ENCODE data around the gene CNPY1. TPM values are rescaled to one million over a fixed set of nuclear protein-coding genes. Genes with fewer than 3 reads are reported as not detected.

Gene CNPY1
- total and polyA plus RNA-seq, 4 donors = 0.41 to 0.79 (median 0.66) TPM; not detected in 1

GRCh38 chr7:155477476-155477875 is 68.9 kb downstream of the CNPY1 start:
- H3K36me3 ChIP-seq (ENCODE audit: control insufficient read depth, insufficient read depth, low read length) = no peaks in the 10 kb centered on the region
- H3K4me3 ChIP-seq (ENCODE audit: low read depth, low read length) = no peak overlapping the region
- no CpG with 5 or more reads among the region's 4 CpGs for WGBS (ENCODE audit: insufficient coverage)
- peaks cover 4% of the 10 kb centered on the region for H3K4me1 ChIP-seq (ENCODE audit: control insufficient read depth, insufficient read depth, low read length)
- H3K9me3 ChIP-seq (ENCODE audit: control insufficient read depth, insufficient read depth, low read length) = no peaks in the 10 kb centered on the region
- DNase-seq (ENCODE audit: low read depth in 4 of 6, low spot score in 6 of 6) = no peak
- peaks cover 50% of the 10 kb centered on the region for H3K27me3 ChIP-seq (ENCODE audit: control insufficient read depth, insufficient read depth, low read length)
- H3K27ac ChIP-seq (ENCODE audit: low read depth, low read length) = no peak overlapping the region

GRCh38 chr7:155471718-155472117 is 74.6 kb downstream of the CNPY1 start:
- Histone ChIP-seq H3K27ac (ENCODE audit: low read depth, low read length) (no peak overlapping the region), H3K36me3 (ENCODE audit: control insufficient read depth, insufficient read depth, low read length) (no peaks in the 10 kb centered on the region), H3K27me3 (ENCODE audit: control insufficient read depth, insufficient read depth, low read length) (peaks cover 100% of the 10 kb centered on the region), H3K4me1 (ENCODE audit: control insufficient read depth, insufficient read depth, low read length) (peaks cover 24% of the 10 kb centered on the region), H3K4me3 (ENCODE audit: low read depth, low read length) (no peak overlapping the region), H3K9me3 (ENCODE audit: control insufficient read depth, insufficient read depth, low read length) (no peaks in the 10 kb centered on the region)
- WGBS (ENCODE audit: insufficient coverage) = 0% methylated on average over 3 of the region's 11 CpGs
- DNase-seq (ENCODE audit: low read depth in 4 of 6, low spot score in 6 of 6) = no peak

DNA sequence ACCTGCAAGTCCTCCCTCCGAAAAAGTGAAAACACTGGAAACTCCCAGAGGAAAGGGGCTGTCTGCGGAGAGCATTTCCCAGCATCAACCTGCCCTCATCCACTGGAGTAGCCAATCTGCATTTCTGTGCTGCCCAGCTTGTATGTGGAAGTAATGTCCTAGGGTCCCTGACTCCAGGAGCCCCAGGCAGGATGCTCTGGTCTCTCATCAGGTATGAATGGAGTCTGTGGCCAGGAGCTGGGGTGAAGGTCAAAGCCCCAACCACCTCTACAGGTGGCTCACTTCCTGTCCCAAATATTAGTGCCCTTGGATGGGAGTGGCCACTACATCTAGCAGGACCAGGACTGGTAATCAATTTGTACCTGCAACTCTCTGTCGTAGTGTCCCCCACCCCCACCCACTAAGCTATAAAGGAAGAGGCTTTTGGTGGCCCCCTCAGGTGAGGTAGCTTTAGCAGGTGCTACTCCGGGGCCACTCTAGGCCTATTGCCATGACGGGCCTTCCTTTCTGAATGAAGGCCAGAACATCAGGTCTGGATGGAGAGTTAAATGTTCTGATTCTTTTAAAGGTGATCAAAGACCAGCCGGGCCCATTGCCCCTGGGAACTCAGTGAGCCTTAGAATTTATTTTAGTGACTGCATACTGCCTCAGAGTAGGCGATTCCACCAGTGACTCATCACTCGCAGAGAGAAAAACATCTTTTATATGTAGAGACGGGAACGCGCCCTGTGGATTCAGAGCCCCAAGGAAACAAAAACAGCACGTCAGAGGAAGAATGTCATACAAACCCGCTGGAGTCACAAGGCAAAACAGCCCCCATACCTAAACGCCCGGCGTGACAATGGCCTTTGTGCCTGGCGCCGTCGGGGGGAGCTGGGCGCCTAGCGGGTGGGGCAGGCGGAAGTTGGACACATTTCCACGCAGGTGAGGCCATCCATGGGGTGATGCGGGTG is 75.4 kb downstream of the CNPY1 start:
- Histone ChIP-seq H3K27me3 (ENCODE audit: control insufficient read depth, insufficient read depth, low read length) (peaks cover 100% of the 10 kb centered on the region), H3K27ac (ENCODE audit: low read depth, low read length) (no peak overlapping the region), H3K9me3 (ENCODE audit: control insufficient read depth, insufficient read depth, low read length) (no peaks in the 10 kb centered on the region), H3K4me1 (ENCODE audit: control insufficient read depth, insufficient read depth, low read length) (peaks cover 31% of the 10 kb centered on the region), H3K36me3 (ENCODE audit: control insufficient read depth, insufficient read depth, low read length) (no peaks in the 10 kb centered on the region), H3K4me3 (ENCODE audit: low read depth, low read length) (no peak overlapping the region)
- WGBS (ENCODE audit: insufficient coverage) = 3% methylated on average over 13 of the region's 24 CpGs
- no peak for DNase-seq (ENCODE audit: low read depth in 4 of 6, low spot score in 6 of 6)

- 14% methylated on average over 1 of the region's 8 CpGs for WGBS (ENCODE audit: insufficient coverage)
- no peaks in the 10 kb centered on the region for H3K36me3 ChIP-seq (ENCODE audit: control insufficient read depth, insufficient read depth, low read length)
- H3K27me3 ChIP-seq (ENCODE audit: control insufficient read depth, insufficient read depth, low read length) = peaks cover 100% of the 10 kb centered on the region
- no peak for DNase-seq (ENCODE audit: low read depth in 4 of 6, low spot score in 6 of 6)
- H3K27ac ChIP-seq (ENCODE audit: low read depth, low read length) = no peak overlapping the region
- H3K9me3 ChIP-seq (ENCODE audit: control insufficient read depth, insufficient read depth, low read length) = no peaks in the 10 kb centered on the region
- H3K4me1 ChIP-seq (ENCODE audit: control insufficient read depth, insufficient read depth, low read length) = peaks cover 31% of the 10 kb centered on the region
- H3K4me3 ChIP-seq (ENCODE audit: low read depth, low read length) = no peak overlapping the region
Measured at GRCh38 chr7:155470186-155470487, 76.2 kb downstream of the CNPY1 start.

DNA sequence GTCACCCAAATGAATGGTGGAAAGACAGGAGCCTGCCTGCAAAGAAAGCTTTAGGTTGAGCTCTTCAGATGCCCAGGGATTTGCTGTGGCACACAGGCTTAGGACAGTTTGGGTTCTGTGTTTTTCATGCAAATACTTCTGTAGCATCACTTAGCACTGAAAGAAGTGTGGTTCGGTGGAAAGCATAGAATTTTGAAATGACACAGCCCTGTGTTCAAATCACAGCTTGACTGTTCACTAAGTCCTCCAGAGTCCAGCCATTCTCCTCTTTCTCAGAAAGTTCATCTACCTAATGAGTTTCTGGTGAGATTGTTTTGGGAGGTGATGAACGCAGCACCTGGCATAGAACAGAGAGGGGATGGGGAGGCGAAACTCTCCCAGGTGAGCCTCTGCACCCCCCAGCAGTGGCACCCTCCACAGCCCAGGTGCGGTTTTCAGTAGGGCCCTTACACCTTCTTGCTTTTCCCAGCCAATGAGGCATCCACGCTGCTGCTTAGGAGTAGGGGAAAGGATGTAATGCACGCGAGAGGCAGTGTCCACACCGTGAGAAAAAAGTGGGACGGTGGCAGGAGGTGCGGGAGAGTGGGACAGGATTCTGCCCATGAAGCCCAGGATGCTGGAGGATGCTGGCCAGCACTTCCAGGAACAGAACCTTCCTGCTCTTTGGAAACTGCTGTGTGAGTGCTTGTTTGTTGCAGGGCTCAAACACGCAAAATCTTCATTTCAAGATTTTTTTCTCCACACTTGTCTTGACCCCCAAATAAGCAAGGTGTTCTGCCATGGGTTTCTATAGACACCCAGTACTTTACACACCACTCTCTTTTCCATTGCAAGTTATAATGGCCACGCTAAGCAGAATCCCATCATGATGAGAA is 76.8 kb downstream of the CNPY1 start:
- Histone ChIP-seq H3K27ac (ENCODE audit: low read depth, low read length) (no peak overlapping the region), H3K4me1 (ENCODE audit: control insufficient read depth, insufficient read depth, low read length) (peaks cover 31% of the 10 kb centered on the region), H3K9me3 (ENCODE audit: control insufficient read depth, insufficient read depth, low read length) (no peaks in the 10 kb centered on the region), H3K4me3 (ENCODE audit: low read depth, low read length) (no peak overlapping the region), H3K27me3 (ENCODE audit: control insufficient read depth, insufficient read depth, low read length) (peaks cover 100% of the 10 kb centered on the region), H3K36me3 (ENCODE audit: control insufficient read depth, insufficient read depth, low read length) (no peaks in the 10 kb centered on the region)
- peak in 1 of 6 donors; percentile 3 for DNase-seq (ENCODE audit: low read depth in 4 of 6, low spot score in 6 of 6)
- WGBS (ENCODE audit: insufficient coverage) = 4% methylated on average over 10 of the region's 12 CpGs

DNA sequence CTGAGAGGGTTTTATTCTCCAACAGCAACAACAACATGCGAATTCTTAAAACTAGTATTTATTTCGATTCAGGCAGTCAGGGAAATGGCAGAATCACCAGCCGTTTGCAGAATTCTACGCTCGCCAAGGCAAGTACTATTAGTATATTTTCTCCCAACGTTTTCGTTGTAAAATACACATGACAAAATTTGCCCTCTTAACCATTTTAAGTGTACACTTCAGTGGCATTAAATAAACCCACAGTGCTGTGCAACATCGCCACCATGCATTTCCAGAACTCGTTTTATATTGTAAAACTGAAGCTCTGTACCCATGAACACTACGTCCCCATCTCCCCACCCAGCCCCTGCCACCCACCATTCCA is 77.6 kb downstream of the CNPY1 start:
- 3% methylated on average over 10 of the region's 10 CpGs for WGBS (ENCODE audit: insufficient coverage)

GRCh38 chr7:155467846-155468784 is 78.2 kb downstream of the CNPY1 start:
- H3K4me3 ChIP-seq (ENCODE audit: low read depth, low read length) = no peak overlapping the region

More for the DNA sequence above, 77.6 kb downstream of the CNPY1 start:
- no peak for DNase-seq (ENCODE audit: low read depth in 4 of 6, low spot score in 6 of 6)
- no peaks in the 10 kb centered on the region for H3K36me3 ChIP-seq (ENCODE audit: control insufficient read depth, insufficient read depth, low read length)
- peaks cover 31% of the 10 kb centered on the region for H3K4me1 ChIP-seq (ENCODE audit: control insufficient read depth, insufficient read depth, low read length)
- H3K27me3 ChIP-seq (ENCODE audit: control insufficient read depth, insufficient read depth, low read length) = peaks cover 100% of the 10 kb centered on the region
- no peaks in the 10 kb centered on the region for H3K9me3 ChIP-seq (ENCODE audit: control insufficient read depth, insufficient read depth, low read length)
- no peak overlapping the region for H3K27ac ChIP-seq (ENCODE audit: low read depth, low read length)
- no peak overlapping the region for H3K4me3 ChIP-seq (ENCODE audit: low read depth, low read length)

DNA sequence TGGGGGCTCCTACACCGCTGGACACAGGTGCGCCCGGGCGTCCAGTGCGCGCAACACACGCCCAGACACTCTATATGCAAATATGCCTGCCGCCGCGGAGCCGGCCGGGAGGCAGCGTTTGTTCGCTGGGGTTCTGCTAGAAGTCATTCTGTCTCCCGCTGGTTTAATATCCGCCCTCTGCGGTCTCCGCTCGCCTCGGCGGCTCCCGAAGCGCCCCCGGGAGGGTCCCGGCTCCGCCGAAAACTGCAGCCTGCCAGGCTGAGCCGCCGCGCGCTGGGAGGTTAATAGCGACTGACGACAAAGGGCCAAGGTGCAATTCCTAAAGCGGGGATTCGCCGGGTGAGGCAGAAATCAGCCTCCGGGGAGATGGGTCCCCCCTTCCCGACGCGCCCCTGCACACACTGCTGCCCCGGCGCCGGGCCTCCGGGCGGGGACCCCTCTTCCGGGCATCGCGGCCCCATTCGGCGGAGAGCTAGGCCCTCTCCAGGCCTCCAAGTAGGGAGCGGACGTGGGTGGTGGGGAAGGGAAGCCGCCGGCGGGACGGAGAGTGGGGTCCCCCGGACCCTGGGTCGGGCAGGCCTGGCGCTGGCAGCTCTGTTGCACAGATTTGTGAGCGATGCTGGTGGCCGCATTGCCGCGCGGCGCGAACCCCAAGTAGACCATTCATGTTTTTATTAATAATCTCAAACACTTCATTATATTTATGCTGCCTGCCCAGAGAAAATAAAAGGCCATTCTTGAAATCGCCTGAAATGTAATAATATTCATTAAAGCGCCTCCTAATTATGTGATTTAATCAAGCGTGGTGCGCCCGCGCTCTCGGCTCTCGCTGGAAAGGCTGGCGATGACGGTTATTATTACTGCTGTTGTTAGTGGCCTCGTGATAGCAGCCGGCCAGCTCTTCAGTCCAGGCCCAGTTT is 79.3 kb downstream of the CNPY1 start:
- H3K9me3 ChIP-seq (ENCODE audit: control insufficient read depth, insufficient read depth, low read length) = no peaks in the 10 kb centered on the region
- H3K36me3 ChIP-seq (ENCODE audit: control insufficient read depth, insufficient read depth, low read length) = no peaks in the 10 kb centered on the region
- H3K27ac ChIP-seq (ENCODE audit: low read depth, low read length) = no peak overlapping the region
- WGBS (ENCODE audit: insufficient coverage) = under 1% methylated on average over 71 of the region's 78 CpGs
- H3K4me1 ChIP-seq (ENCODE audit: control insufficient read depth, insufficient read depth, low read length) = peaks cover 27% of the 10 kb centered on the region
- H3K27me3 ChIP-seq (ENCODE audit: control insufficient read depth, insufficient read depth, low read length) = peaks cover 100% of the 10 kb centered on the region
- DNase-seq (ENCODE audit: low read depth in 4 of 6, low spot score in 6 of 6) = peak in 1 of 6 donors; percentile 10
- no peak overlapping the region for H3K4me3 ChIP-seq (ENCODE audit: low read depth, low read length)

More at GRCh38 chr7:155467846-155468784, 78.2 kb downstream of the CNPY1 start:
- Histone ChIP-seq H3K27me3 (ENCODE audit: control insufficient read depth, insufficient read depth, low read length) (peaks cover 100% of the 10 kb centered on the region), H3K9me3 (ENCODE audit: control insufficient read depth, insufficient read depth, low read length) (no peaks in the 10 kb centered on the region), H3K27ac (ENCODE audit: low read depth, low read length) (no peak overlapping the region), H3K4me1 (ENCODE audit: control insufficient read depth, insufficient read depth, low read length) (peaks cover 31% of the 10 kb centered on the region), H3K36me3 (ENCODE audit: control insufficient read depth, insufficient read depth, low read length) (no peaks in the 10 kb centered on the region)
- peak in 2 of 6 donors; percentile 36 to 66 for DNase-seq (ENCODE audit: low read depth in 4 of 6, low spot score in 6 of 6)
- WGBS (ENCODE audit: insufficient coverage) = under 1% methylated on average over 67 of the region's 70 CpGs
